GM23338 (cell line): ENCODE results near the gene PSMD14. TPM values are rescaled to one million over a fixed set of nuclear protein-coding genes. Genes with fewer than 3 reads are reported as not detected.

Experiments used
- ATAC-seq: fragments of 200-7000 bp; cut with Tn5 transposase; 3 replicates; pipeline ENCODE4 v1.9.1; 2020
- DNase-seq: peaks from one replicate; pipeline ENCODE4 v3.0.0-alpha.2; 2015; ENCODE audit warnings: low spot score
- H2AFZ ChIP-seq: fragments of 200-600 bp; sonication (generic); 2 replicates; pipeline ENCODE4 v1.8.0; 2016; ENCODE audit warnings: antibody characterized with exemption, mild to moderate bottlenecking, moderate library complexity
- H3F3A ChIP-seq: fragments of 200-600 bp; sonication (generic); replicated peaks from 2 replicates; pipeline ENCODE4 v1.8.0; 2017; ENCODE audit warnings: antibody characterized with exemption, mixed run types, low read depth
- H3K27ac ChIP-seq: fragments of 200-600 bp; sonication (generic); 2 replicates; pipeline ENCODE4 v1.6.1; 2016; ENCODE audit warnings: low read depth
- H3K27me3 ChIP-seq: fragments of 200-600 bp; sonication (generic); 2 replicates; pipeline ENCODE4 v1.8.0; 2016; ENCODE audit warnings: mild to moderate bottlenecking, mixed run types, moderate library complexity; ENCODE audit not compliant: insufficient read depth
- H3K36me3 ChIP-seq: fragments of 200-600 bp; sonication (generic); 2 replicates; pipeline ENCODE4 v1.8.0; 2016; ENCODE audit warnings: mild to moderate bottlenecking; ENCODE audit not compliant: insufficient read depth
- H3K4me1 ChIP-seq: fragments of 200-600 bp; sonication (generic); 2 replicates; pipeline ENCODE4 v1.8.0; 2016; ENCODE audit warnings: mild to moderate bottlenecking, moderate library complexity; ENCODE audit not compliant: insufficient read depth
- H3K4me2 ChIP-seq: fragments of 200-600 bp; sonication (generic); 2 replicates; pipeline ENCODE4 v1.7.1; 2017; ENCODE audit warnings: mixed run types
- H3K4me3 ChIP-seq: fragments of 200-600 bp; sonication (generic); 2 replicates; pipeline ENCODE4 v1.6.1; 2016; ENCODE audit warnings: mixed run types
- H3K79me2 ChIP-seq: fragments of 200-600 bp; sonication (generic); replicated peaks from 2 replicates; pipeline ENCODE4 v1.8.0; 2017; ENCODE audit warnings: mild to moderate bottlenecking; ENCODE audit not compliant: insufficient read depth
- H3K9me2 ChIP-seq: fragments of 200-600 bp; sonication (generic); 2 replicates; pipeline ENCODE4 v1.8.0; 2017; ENCODE audit not compliant: insufficient read depth
- H4K20me1 ChIP-seq: fragments of 200-600 bp; sonication (generic); replicated peaks from 2 replicates; pipeline ENCODE4 v1.8.0; 2017; ENCODE audit warnings: mild to moderate bottlenecking; ENCODE audit not compliant: insufficient read depth
- H3K27ac Mint-ChIP-seq: 2 replicates; pipeline ENCODE4 v1.8.0; 2020; ENCODE audit warnings: inconsistent platforms, mild to moderate bottlenecking, moderate library complexity, mixed read lengths
- H3K27me3 Mint-ChIP-seq: 3 replicates; pipeline ENCODE4 v1.8.0; 2022; ENCODE audit warnings: low read depth, mild to moderate bottlenecking, moderate library complexity, mixed read lengths, inconsistent platforms; ENCODE audit not compliant: insufficient read depth, poor library complexity
- H3K36me3 Mint-ChIP-seq: 3 replicates; pipeline ENCODE4 v1.8.0; 2021; ENCODE audit warnings: low read depth, mild to moderate bottlenecking, inconsistent platforms, moderate library complexity, mixed read lengths
- H3K4me1 Mint-ChIP-seq: 3 replicates; pipeline ENCODE4 v1.8.0; 2020; ENCODE audit warnings: mild to moderate bottlenecking, inconsistent platforms, mixed read lengths
- H3K4me3 Mint-ChIP-seq: 3 replicates; pipeline ENCODE4 v1.8.0; 2021; ENCODE audit warnings: moderate library complexity, mild to moderate bottlenecking, inconsistent platforms, mixed read lengths
- H3K9me3 Mint-ChIP-seq: 3 replicates; pipeline ENCODE4 v1.8.0; 2020; ENCODE audit warnings: moderate library complexity, mild to moderate bottlenecking, inconsistent platforms, mixed read lengths
- CTCF ChIP-seq, 2 experiments: fragments of 200-600 bp in 1 of 2; sonication (generic) in 1 of 2; conservative IDR thresholded peaks; 2 replicates each; pipeline versions ENCODE4 v1.5.1 to v1.6.1; 2016 to 2017; ENCODE audit warnings: antibody characterized with exemption in 2 of 2, low read depth in 2 of 2, mild to moderate bottlenecking in 2 of 2, moderate library complexity in 1 of 2
- EZH2 ChIP-seq: fragments of 200-600 bp; sonication (generic); IDR thresholded peaks from one replicate; pipeline ENCODE4 v1.8.0; 2017; ENCODE audit warnings: antibody characterized with exemption, mild to moderate bottlenecking, low read depth; ENCODE audit not compliant: unreplicated experiment
- JUNB ChIP-seq: IDR thresholded peaks from one replicate; pipeline ENCODE4 v1.6.1; 2016; ENCODE audit warnings: antibody characterized with exemption; ENCODE audit not compliant: unreplicated experiment
- REST ChIP-seq: IDR thresholded peaks from one replicate; pipeline ENCODE4 v1.6.1; 2018; ENCODE audit warnings: antibody characterized with exemption; ENCODE audit not compliant: unreplicated experiment
- ZNF331 ChIP-seq: fragments of 250-450 bp; sonication (Bioruptor Pico); IDR thresholded peaks from 2 replicates; pipeline ENCODE4 v1.5.0; 2020; ENCODE audit warnings: low read depth, mild to moderate bottlenecking, moderate library complexity
- ZNF462 ChIP-seq: fragments of 250-450 bp; sonication (Bioruptor Pico); IDR thresholded peaks from 2 replicates; pipeline ENCODE4 v1.5.0; 2020; ENCODE audit warnings: mild to moderate bottlenecking, moderate library complexity
- polyA plus RNA-seq: library from polyadenylated mRNA; unstranded; fragments of >200 nt; fragmentation: Nextera tagmentation; extraction: Ambion mirVana; gene quantifications from 2 replicates; pipeline ENCODE4 v1.2.1, GENCODE V29; 2016
- total RNA-seq: library from RNA; depleted of rRNA; stranded (reverse); fragments of >200 nt; shearing (Covaris generic); gene quantifications from 2 replicates; pipeline ENCODE4 v1.2.3, GENCODE V29; 2014

PSMD14 gene
- total and polyA plus RNA-seq, 2 experiments from 2014 or later, result 92.2 to 123 TPM

- TF ChIP-seq EZH2, result peak; percentile 83
Observed at GRCh38 chr2:161427664-161428587, 119.7 kb downstream of the PSMD14 start (continued).

GRCh38 chr2:161430386-161430785, 122.2 kb downstream of the PSMD14 start:
- Histone ChIP-seq H3K36me3 (no peaks in the 10 kb centered on the region), H4K20me1 (peaks cover 3% of the 10 kb centered on the region; the same call in 1 of the 2 replicates), H3K9me2 (no peaks in the 10 kb centered on the region), H3K27me3 (peaks cover 74% of the 10 kb centered on the region), H3F3A (peaks cover 8% of the 10 kb centered on the region; the same call in 1 of the 2 replicates), H3K4me2 (no peak overlapping the region), H3K4me3 (no peak overlapping the region), H2AFZ (no peak overlapping the region), H3K27ac (no peak overlapping the region), H3K4me1 (peaks cover 6% of the 10 kb centered on the region; the same call in 1 of the 2 replicates), H3K79me2 (no peaks in the 10 kb centered on the region)
- no peak for DNase-seq
- Mint-ChIP-seq H3K27ac (no peak overlapping the region), H3K36me3 (no peaks in the 10 kb centered on the region), H3K4me3 (no peak overlapping the region), H3K9me3 (no peaks in the 10 kb centered on the region), H3K27me3 (peaks cover 49% of the 10 kb centered on the region), H3K4me1 (peaks cover 24% of the 10 kb centered on the region)
- no peak for TF ChIP-seq CTCF (conservative IDR thresholded peaks at IDR 0.05; ENCODE audit: low read depth in 2 of 2)
- no peak for TF ChIP-seq ZNF462
- TF ChIP-seq ZNF331 (CRISPR knock-in tag), result no peak
- TF ChIP-seq JUNB, result no peak
- no peak for TF ChIP-seq EZH2
- TF ChIP-seq REST, result no peak
- no peak for ATAC-seq
